PC-9 (cell line): Measurements from ENCODE around the gene GSTA4.

Source experiments
- EZH2 ChIP-seq: fragments of 200-600 bp; sonication (generic); IDR thresholded peaks from 2 replicates; pipeline ENCODE4 v1.8.0; 2017; ENCODE audit warnings: antibody characterized with exemption, low read depth
- TF ChIP-seq, protein P1 (sequence below): fragments of 200-600 bp; sonication (generic); conservative IDR thresholded peaks from 2 replicates; pipeline ENCODE4 v1.6.1; 2017; ENCODE audit warnings: mixed run types, antibody characterized with exemption, mild to moderate bottlenecking, moderate library complexity

DNA sequence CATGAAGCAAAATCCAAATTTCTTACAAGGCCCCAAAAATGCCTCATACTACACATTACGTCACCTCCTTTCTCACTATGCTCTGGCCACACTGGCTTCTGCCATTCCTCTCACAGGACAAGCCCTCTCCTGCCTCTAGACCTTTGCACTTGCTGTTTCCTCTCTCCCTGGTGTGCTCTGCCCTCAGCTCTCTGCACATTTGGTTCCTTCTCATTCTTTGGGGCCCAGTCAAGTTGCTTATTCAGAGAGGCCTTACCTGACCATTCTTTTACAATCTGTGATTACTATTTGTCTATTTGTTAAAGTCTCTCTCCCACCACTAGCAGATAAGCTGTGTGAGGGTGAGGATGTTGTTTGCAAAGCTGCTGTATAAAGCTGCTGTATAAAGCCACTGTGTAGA lies 15.4 kb upstream of the GSTA4 start:
- TF ChIP-seq, protein P1, sequence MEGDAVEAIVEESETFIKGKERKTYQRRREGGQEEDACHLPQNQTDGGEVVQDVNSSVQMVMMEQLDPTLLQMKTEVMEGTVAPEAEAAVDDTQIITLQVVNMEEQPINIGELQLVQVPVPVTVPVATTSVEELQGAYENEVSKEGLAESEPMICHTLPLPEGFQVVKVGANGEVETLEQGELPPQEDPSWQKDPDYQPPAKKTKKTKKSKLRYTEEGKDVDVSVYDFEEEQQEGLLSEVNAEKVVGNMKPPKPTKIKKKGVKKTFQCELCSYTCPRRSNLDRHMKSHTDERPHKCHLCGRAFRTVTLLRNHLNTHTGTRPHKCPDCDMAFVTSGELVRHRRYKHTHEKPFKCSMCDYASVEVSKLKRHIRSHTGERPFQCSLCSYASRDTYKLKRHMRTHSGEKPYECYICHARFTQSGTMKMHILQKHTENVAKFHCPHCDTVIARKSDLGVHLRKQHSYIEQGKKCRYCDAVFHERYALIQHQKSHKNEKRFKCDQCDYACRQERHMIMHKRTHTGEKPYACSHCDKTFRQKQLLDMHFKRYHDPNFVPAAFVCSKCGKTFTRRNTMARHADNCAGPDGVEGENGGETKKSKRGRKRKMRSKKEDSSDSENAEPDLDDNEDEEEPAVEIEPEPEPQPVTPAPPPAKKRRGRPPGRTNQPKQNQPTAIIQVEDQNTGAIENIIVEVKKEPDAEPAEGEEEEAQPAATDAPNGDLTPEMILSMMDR = no peak
- no peak for TF ChIP-seq EZH2
